GM15510 (cell line): Measurements from ENCODE around the gene WNK2.

Experiments used
- POLR2A ChIP-seq: IDR thresholded peaks from 3 replicates; pipeline ENCODE4 v1.6.1; 2011; ENCODE audit warnings: borderline replicate concordance; ENCODE audit not compliant: insufficient read length; ENCODE audit errors: extremely low read depth

WNK2 gene

GRCh38 chr9:93278144-93278543 lies 94.2 kb downstream of the WNK2 start:
- TF ChIP-seq POLR2A = no peak

DNA sequence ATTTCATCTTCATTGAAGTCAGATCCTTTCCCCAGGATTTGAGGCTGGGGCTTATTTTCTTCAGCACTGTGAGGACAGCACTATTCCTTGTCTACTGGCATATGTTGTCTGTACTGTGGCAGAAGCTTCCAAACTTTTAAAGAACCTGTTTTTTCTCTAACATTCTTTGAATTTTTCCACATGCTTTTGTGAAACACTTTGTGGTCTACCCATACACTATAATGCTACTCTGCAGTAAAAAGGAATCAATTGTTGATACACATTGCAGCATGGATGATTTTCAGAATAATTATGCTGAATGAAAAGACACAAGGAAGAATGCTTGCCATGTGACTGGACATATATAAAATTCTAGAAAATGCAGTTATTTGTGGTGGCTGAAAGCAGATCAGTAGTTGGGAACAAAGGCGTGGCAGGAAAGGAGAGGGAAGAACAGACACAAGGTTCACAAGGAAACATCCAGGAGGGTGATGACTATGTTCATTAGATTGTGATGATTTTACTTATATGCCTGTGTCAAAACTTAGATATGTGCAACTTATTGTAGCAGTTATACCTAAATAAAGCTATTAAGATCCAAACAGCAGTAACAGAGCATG lies 96.8 kb downstream of the WNK2 start:
- TF ChIP-seq POLR2A = no peak

GRCh38 chr9:93286252-93287188 lies 102.6 kb downstream of the WNK2 start:
- TF ChIP-seq POLR2A = no peak

GRCh38 chr9:93287189-93287552 lies 103.2 kb downstream of the WNK2 start:
- no peak for TF ChIP-seq POLR2A

GRCh38 chr9:93287593-93287992 lies 103.7 kb downstream of the WNK2 start:
- TF ChIP-seq POLR2A = no peak

DNA sequence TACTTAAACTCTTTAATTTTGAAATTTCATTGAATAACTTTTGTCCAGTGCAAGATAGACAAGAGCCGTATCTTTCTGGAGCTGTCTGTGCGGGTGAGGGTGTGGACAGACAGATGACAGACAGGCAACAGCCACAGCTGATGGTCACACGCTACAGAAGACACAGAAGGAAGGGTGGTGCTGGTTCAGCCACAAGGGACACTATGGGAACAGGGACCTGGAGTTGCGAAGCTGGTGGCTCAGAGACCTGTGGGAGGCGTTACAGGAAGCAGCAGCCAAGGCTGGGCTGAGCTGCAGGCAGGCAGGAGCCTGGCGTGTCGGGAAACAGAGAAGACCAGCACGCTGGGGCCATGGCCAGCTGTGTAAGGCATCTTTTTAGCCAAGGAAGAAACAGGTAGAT lies 104.4 kb downstream of the WNK2 start:
- no peak for TF ChIP-seq POLR2A

GRCh38 chr9:93288891-93289883 lies 105.2 kb downstream of the WNK2 start:
- no peak for TF ChIP-seq POLR2A

DNA sequence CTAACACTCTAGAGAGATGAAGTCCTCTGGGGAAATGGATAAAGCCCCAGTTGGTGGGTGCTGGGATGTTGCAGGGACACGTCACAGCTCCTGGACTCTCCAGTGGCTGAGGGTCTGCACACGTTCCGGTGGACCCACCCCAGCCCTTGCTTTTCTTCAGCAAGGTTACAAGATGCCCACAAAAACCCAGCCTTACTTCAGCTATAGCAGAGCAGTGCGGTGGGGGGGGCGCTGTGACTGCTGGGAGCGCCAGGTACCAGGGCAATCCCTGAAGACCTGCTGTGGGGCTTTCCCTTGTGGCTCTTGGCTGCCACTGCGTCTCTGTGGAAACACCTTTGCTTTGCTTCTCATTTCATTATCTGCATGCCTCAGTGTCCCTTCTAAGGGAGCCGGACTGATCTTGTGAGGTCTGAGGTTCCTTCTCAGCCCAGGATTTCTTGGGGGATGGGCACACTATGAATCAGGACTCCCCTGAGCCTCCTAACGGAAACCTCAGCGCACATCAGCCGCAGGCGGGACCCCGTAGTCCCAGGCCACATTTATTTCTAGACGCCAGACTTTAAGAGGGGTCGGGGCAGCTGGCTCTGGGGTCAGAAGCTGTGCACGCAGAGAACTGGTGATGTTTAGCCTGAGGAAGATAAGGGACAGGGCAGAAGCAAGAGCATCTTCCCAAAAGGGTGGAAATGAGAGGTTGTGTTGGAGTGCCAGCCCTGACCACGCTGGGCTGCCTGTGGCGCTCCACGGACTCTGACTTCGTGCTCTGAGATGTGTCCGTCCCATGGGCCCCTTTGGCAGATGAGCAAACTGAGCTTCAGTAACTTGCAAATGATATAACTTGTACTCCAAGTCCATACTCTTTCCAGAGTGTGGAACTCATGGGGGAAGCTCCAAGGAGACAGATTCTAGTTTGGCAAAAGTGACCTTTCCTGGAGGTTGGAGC lies 106.8 kb downstream of the WNK2 start:
- no peak for TF ChIP-seq POLR2A

DNA sequence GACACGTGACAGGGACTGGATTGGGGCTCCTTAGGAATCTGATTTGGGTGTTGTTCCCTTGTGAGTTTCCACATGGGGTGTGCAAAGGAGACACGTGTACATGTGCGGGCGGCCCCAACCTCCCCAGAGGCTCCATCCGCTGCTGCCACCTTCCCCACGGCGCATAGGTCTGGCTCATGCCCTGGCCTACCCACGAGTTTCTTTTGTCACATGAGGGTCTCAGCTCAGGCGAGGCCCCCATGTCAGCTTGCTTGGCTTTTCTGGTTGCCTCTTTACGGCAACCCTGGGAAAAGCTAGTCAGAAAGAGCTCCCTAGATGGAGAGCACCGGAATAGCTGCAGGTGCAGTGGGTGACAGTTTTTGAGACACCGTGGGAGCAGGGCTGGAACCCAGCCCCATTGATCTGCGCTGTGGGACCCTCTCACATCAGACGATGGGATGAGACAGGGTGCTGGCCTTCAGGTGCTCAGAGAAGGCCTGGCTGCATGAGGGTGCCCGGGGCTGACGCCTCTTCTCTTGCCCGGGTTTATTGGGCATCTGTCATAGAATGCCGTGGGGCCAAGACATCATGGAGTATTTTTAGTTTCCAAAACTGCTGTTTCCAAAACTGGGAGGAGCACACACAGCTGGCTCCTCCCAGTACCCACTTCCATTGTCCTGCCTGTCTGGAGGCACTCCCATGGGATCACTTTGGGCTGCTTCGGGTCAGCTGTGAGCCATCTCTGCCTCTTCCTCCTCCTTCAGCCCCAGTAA lies 107.8 kb downstream of the WNK2 start:
- no peak for TF ChIP-seq POLR2A

DNA sequence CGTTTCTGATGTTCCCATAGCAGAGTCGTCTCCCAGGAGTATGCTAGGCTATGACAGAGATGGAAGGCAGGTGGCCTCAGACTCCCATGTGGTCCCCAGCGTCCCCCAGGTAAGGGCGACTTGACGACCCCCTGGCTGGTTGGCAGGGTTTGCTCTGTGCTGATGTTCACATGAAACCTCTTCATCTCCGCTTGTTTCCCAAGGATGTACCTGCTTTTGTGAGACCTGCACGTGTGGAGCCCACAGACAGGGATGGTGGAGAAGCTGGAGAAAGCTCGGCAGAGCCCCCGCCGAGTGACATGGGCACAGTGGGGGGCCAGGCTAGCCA lies 108.3 kb downstream of the WNK2 start:
- no peak for TF ChIP-seq POLR2A

DNA sequence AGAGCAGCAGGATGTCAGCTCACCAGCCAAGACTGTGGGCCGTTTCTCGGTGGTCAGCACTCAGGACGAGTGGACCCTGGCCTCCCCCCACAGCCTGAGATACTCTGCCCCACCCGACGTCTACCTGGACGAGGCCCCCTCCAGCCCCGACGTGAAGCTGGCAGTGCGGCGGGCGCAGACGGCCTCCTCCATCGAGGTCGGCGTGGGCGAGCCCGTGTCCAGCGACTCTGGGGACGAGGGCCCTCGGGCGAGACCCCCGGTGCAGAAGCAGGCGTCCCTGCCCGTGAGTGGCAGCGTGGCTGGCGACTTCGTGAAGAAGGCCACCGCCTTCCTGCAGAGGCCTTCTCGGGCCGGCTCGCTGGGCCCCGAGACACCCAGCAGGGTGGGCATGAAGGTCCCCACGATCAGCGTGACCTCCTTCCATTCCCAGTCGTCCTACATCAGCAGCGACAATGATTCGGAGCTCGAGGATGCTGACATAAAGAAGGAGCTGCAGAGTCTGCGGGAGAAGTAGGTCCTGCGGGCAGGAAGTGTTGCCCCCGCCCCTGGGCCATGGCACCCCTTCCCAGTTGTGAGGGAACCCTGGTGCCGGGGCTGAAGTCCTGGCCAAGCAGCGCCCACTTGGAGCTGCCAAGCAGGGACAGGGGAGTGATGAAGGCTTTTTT lies 108.9 kb downstream of the WNK2 start:
- no peak for TF ChIP-seq POLR2A

DNA sequence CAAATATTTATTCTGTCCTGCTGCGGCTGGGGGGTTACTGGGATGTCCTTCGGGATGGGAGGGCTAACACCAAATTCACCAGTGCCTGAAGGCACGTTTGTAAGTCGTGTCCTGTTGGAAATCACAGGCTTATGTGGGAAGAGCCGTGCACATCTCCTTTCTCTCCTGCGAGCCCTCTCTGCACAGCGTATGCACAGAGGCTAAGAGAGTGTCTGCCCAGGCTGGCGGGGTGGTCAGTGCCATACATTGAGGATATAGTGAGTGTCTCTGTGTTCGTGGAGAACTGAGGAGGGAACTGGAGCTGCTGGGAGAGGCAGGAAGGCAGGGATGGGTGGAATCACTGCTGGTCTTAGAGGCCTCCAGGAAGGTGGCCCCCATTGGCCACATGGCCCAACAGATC lies 110.1 kb downstream of the WNK2 start:
- no peak for TF ChIP-seq POLR2A

DNA sequence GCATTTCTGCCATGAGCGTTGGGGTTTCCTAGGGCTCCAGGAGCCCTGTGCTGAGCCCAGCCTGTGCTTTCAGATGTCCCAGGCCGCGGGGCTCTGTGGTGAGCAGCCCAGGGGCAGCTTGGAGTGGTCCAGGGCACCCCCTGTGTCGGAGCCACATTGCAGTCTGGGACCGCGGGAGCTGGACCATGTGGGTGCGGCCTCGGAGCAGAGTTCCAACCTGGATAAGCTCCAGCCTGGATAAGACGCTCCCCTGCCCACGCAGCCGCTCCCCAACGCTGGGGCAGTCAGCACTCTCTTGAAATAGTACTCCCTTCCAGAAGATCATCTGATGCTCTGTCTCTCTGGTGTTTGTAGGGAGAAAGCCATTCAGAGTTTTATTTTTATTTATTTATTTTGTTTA lies 111.1 kb downstream of the WNK2 start:
- no peak for TF ChIP-seq POLR2A
